CD4-positive, alpha-beta T cell treated with Interleukin-21 for 1 hour (primary cell): ENCODE measurements around the gene SOS1.
"Not testable (repeated sequence)": the region's sequence is repeated elsewhere in the genome, so short reads cannot be mapped to it uniquely, and the experiment has no call there.

Experiments used
- DNase-seq: peaks from one replicate; pipeline ENCODE4 v3.0.0-alpha.2; 2020

The SOS1 gene

DNA sequence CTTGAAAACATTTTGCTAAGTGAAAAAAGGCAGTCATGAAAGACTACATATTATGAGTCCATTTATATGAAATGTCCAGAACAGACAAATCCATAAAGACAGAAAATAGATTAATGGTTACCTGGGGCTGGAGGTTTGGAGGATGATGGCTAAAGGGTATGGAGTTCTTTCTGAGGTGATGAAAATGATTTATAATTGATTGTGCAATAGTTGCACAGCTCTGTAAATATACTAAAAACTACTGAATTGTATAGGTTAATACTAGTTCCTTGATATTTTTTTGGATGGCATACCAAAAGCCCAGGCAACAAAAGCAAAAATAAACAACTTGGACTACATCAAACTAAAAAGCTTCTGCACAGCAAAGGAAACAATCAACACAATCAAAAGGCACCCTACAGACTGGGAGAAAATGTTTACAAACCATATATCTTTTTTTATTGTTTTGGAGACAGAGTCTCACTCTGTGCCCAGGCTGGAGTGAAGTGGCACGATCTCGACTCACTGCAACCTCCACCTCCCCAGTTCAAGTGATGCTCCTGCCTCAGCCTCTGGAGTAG is 21.5 kb downstream of the SOS1 start:
- DNase-seq: no peak

DNA sequence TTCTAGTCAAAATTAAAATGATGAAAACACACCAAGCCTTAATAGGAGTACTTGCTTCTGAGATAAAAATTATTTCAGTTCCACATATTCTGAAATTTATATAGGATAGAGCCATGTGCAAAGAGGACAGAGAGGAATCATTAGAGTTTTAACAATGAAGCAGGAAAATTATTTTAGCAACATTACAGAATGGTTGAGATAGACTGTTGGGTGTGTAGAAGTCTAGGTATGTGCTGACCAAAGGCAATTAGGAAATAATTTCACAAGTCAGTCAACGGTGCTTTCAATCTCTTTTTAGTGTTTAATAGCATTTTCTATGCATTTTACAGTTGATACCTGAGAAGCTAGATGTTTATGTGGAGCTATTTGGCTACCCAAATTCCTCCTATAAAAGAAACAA is 25.2 kb downstream of the SOS1 start:
- no peak for DNase-seq

DNA sequence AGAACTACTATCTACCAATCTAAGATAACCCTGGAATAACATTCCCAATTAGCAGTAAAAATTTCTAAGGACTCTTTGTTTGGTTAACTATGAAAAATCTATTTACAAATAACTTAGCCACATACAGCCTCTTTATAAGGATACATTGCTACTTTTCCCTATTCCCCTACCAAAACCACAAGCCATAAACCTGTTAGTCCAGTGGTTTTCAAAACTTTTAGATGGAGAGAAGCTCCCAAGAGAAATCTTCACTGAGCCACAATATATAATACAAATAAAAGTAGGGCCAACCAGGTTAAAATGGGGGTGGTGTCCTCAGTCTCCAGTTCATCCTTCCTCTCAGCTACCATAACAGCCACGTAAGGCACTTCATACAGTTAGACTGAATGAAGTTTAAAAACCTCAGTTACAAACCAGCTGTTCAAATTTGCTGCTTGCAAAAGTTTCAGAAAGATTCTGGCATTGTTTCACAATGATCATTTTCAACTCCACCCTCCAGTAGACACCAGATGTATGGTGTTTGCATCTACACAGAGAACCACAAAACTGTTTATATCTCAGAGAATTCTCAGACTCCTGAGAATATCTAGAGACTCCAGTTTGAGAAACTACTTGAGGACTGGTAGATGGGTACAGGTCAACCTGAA is 26.0 kb downstream of the SOS1 start:
- DNase-seq: no peak

DNA sequence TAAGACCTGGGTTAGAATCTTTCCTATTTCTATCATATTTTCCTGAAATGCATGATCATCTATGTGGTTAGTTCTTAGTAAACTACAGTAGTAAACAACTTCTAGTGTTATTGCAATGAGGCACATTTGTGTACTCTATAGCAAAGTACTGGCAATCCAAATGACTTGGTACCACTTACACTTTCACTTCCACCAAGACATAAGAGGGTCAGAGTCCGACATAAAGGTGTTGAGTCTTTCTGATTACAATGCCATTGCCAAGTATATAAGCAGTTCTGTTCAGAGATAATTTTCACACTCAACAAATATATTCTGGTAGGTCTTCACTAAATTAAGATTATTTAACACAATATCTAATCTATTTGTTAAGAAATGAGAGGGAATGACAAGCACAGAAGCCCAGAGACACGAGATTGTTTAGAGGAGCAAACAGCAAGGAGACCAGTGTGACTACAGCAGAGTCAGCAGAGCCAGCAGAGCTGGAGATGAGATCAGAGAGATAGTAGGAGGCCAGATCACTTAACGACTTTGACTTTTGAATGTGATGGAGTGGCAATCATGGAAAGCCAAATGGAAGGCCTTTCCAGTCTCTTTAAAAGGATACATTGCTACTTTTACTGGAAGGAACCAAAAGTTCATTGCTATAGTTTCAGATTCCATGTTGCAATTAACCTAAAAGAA is 27.5 kb downstream of the SOS1 start:
- no peak for DNase-seq

DNA sequence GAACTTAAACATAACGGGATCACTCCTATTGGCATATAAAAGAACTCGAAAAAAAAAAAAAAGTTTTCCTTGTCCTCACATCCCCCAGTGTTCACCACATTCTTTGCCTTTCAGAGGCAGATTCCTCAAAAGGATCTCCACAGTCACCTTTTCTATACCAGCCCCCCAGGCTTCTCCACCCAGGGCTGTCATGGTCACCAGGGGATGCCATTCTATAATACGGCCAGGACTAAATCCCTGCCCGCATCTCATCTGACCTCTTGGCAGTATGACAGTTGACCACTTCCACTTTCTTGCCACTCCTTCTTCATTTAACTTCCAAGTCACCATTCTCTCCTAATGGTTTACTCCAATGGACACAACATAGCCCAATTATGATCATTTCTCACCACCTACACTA is 29.3 kb downstream of the SOS1 start:
- no peak for DNase-seq

DNA sequence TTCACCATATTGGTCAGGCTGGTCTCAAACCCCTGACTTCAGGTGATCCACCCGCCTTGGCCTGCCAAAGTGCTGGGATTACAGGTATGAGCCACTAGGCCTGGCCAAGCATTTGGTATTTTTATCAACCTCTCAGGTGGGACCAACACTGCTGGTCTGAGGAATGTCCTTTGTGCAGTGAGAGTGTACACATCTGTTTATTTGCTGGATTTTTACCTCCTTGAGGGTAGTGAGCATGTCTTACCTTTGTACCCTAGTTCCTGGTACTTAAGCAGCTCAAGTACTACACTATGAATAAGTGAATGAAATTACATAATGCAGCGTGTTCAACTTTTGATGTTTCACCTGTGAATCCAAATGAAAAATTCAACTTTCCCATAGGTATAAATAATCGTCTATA is 29.8 kb downstream of the SOS1 start:
- DNase-seq: no peak

DNA sequence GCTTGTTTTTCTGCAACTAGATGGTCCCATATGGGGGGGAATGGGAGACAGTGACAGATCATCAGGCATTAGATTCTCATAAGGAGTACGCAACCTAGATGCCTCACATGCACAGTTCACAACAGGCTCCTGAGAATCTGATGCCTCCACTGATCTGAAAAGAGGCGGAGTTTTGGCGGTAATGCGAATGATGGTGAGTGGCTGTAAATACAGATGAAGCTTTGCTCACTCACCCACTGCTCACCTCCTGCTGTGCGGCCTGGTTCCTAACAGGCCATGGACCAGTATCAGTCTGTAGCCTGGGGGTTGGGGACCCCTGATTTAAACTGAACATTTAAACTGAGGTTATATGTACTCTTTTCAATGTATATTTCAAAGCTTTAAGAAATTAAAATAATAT is 40.7 kb downstream of the SOS1 start:
- DNase-seq: no peak

DNA sequence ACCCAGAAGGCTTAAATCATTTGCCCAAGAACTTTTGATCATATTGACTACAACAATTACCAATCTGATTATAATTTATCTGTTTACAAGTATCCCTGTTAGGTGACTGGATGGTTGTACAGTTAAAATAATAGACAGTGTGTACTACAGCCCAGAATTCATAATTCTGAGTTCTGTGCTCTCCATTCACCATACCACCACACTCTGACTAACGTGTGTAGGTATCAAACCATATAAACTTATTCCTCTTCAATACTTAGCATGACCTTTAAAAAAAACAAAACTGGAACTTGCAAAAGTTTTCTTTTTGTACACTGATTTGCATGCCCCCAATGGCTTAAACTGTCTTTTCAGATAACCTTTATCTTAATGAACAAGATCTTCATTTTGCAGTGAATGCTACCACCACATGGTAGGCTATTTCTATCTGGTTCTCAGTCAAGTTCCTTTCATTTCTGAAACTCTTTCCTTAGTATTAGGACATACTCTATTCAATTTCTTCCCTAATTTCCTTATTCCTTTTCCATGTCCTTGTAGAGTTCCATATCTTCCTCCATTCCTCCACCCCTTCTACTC is 50.9 kb downstream of the SOS1 start:
- no peak for DNase-seq

DNA sequence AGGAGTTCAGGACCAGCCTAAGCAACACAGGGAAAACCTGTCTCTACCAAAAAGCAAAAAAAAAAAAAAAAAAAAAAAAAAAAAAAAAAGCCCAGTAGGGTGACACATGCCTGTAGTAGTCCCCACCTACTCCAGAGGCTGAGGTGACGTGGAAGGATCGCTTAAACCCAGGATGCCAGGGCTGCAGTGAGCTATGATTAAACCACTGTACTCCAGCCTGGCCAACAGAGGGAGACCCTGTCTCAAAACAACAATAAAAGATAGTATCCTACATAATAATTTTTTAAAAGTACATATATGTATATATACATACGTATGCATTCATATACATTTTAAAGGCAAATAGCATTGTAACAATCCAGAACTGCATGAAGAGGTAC is 51.7 kb downstream of the SOS1 start:
- DNase-seq: peak; percentile 16

DNA sequence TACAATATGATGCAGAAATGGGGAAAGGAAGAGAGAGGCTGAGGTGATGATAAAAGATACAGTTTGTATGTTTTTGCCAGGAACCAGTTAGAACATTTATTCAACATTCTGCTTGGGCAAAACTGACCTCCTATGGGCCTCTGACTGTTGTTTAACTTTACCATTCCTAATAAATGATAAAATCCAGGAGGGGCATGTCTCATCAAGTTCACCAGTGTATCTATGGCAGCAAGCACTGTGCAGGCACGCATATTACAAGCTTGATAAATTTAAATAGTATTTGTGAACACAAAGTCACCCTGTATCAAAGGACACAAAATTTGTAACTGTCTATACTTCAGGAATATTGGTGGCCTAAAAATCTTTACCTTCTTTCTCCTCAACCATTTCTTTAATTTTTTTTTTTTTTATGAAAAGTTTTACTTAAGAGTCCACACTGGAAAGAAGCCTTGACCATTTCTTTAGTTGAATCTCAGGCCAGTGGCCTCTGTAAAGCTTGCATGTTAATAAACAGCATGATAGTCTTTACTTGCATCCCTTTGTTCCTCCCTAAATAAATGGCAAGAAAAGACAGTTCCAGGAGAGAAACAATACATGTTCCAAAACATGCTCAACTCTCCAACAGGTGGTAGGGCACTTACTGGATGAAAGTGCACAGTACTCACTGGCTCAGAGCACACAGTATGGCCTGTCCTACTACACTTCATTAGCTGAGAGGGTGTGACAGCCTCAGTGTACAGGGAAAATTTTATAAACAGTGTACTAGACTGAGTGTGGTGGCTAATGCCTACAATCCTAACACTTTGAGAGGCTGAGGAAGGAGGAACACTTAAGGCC is 52.3 kb downstream of the SOS1 start:
- DNase-seq: no peak

DNA sequence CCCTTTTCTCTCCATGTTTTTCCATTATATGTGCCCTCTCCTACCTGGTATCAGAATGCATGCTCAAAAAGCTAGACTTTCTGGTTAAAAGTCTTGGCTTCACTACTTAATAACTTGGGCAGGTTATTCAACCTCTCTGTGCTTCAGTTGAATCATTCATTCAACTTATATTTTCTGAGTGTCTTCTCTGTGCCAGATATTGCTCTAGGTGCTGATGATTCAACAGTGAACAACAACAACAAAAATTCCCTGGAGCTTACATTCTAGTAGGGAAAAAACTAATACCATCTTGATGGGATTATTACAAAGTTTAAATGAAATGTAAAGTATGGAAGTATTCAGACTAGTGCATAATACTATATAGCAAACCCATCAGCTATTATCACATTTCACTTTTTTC is 55.2 kb downstream of the SOS1 start:
- DNase-seq: no peak

DNA sequence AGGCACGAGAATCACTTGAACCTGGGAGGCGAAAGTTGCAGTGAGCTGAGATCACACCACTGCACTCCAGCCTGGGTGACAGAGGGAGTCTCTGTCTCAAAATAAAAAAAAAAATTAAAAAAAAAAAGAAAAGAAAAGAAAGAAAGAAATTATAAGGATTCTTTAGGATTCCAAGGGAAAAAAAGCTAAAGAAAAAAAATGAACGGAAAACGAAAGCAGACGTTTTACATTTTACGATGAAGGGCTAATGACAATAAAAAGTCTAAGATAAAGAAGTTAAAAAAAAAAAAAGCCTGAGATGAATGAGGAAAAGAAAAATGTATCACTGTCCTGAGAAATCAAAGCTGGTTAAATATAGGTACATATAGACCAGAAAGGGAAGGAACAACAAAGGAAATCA is 58.5 kb downstream of the SOS1 start:
- no peak for DNase-seq

DNA sequence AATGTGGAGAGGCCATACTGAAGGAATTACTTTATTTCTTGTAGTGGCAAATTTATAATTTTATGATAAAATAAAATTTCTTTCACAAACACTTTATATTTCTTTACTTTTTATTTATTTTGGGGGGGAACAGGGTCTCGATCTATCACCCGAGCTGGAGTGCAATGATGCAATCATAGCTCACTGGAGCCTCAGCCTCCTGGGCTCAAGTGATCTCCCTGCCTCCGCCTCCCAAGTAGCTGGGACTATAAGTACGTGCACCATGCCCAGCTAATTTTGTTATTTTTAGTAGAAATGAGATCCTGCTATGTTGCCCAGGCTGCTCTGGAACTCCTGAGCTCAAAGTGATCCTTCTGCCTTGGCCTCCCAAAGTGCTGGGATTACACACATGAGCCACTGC is 59.6 kb downstream of the SOS1 start:
- DNase-seq: no peak

DNA sequence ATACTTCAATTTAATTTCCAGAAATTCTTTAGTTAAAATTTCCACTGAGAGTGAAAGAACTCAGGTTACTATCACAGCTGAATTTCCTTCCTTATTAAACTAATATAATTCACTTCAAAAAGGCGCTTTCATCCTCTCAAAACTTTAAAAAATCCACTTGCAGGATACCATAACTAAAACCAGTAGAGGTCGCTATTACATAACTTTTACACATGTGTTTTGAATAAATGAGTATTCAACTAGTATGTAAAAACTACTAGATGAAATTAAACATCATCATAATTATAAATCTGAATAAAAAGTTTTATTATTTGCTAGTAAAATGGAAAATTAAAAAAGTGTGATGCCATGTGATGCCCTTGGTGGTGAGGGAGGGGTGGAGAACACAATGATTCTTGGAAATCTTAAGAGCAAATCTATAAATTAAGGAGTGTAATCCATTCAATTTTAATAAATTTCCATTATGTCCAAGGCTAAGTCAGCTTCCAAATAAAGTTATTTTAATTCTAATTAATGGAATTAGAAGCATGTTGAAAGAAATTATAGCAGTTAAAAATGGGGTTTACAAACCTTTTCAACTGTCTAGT is 61.4 kb downstream of the SOS1 start:
- DNase-seq: peak; percentile 73

DNA sequence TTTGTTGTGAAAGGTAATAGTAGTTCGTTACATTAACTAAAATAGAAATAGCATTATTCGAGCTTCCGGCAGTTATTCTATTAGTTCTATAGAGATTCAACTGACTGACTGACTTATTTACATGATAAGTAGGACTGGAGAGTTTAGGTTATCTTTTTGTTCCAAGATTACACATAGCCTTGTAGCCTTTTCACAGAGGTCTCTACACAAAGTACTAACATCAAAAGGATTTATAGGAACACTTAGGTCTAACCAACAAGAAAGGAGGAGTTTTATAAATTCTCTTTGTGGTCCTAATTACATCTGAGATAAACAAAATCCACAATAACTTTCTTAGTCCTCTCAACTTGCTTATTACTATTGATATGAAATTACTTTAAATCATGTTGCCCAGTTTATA is 62.8 kb downstream of the SOS1 start:
- DNase-seq: no peak

DNA sequence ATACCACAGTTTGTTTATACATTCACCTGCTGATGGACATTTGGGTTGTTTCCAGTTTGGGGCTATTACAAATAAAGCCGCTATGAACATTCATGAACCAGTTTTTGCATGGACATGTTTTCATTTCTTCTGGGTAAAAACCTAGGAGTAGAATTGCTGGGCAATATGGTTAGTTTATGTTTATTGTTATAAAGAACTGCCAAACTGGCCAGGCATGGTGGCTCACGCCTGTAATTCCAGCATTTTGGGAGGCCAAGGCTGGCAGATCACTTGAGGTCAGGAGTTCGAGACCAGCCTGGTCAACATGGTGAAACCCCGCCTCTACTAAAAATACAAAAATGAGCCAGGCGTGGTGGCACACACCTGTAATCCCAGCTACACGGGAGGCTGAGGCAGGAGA is 68.2 kb downstream of the SOS1 start:
- not testable (repeated sequence) for DNase-seq

DNA sequence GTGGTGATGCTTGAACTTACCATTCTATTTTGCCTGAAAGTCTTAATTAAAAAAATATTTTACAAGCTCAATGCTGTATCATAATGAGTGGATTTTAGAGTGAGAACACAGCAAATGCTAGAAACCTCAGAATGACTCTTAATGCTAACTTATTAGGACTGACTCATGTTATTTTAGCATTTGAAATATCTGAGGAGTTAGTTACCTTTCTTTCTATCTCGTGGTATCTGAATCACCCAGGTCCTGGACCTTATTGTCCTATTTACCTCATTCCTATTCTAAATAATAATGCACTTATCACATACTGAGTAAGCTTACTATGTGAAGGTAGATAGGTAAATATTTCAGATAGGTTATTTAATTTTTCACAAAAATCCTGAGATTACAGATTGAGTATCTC is 70.7 kb downstream of the SOS1 start:
- no peak for DNase-seq

DNA sequence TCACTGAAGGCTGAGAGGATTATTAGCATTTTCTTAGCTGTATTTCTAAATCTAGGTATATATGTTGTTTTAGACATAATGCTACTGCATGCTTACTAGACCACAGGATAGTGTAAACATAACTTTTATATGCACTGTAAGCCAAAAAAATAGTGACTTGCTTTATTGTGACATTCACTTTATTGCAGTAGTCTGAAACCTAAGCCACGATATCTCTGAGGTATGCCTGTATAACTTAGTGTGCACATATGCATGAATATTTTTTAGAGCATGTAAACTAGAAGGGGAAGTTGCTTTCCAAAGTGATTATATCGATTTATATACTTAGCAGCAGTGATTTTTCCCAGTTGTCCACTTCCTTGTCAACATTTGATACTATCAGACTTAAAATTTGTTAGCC is 81.8 kb downstream of the SOS1 start:
- DNase-seq: no peak

DNA sequence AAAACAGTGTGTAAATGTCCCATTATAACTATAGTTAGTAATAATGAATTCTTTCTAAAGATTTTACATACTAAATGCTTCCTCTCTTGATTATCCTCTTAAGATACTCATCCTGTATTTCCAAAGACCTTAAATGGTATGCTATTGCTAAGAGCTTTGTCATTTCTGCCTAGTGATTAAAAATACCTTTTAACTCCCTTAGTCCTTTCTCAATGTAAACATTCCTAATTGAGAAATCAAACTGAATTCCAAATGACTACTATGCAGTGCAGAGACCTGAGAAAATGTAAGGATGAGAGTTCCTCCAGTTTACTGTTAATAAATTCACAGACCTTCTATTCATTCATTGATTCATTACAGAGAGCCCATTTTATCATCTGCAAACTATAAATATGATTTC is 86.9 kb downstream of the SOS1 start:
- no peak for DNase-seq

DNA sequence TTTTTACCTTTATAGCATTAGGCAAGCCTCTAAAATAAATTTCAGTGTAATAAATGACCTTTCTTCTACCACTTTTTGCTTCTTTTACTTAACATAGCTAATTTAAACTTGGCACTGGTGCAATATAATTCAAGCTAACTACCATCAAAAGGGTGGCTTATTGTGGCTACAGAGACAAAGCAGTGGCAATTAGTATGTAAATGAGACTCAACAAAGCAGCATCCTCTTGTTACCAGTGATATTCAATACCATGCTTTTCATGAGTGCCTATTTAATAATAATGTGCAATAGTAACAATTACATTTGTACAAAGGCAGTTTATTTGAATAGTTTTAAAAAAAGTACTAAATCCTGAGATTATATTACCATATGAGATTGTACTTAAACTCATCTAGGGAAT is 93.4 kb downstream of the SOS1 start:
- no peak for DNase-seq

DNA sequence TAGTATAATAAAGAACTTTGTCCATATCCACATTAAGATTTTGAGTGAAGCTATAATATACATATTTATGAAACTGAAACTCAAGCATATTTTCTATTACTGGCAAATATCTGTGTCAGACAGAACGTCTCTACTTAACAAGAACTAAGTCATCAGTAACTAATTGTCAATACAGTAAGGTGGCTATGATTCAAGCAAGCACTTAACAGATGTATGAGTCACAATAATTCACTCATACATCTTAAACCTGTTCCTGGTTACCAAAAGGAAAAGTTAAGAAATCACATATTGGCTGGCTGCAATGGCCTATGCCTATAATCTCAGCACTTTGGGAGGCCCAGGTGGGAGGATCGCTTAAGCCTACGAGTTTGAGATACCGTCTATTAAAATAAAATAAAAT is 96.0 kb downstream of the SOS1 start:
- no peak for DNase-seq

DNA sequence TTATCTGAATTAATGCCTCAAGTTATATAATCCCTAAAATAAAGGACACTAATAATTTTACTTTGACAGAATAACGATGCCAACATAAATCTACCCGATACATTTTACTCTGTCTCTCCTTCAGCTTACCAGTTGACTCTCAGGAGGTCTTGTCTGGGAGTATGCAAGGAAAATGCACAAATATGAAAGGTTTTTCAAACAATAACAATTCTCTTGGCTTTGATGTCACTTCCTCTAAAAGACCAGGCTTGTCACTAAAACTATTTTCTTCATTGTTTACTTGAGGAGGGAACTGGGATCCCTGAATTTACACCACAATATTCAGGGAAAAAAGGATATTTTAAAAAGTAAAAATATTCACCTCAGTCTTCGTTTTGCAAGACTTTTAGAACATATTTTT is 97.2 kb downstream of the SOS1 start:
- no peak for DNase-seq

DNA sequence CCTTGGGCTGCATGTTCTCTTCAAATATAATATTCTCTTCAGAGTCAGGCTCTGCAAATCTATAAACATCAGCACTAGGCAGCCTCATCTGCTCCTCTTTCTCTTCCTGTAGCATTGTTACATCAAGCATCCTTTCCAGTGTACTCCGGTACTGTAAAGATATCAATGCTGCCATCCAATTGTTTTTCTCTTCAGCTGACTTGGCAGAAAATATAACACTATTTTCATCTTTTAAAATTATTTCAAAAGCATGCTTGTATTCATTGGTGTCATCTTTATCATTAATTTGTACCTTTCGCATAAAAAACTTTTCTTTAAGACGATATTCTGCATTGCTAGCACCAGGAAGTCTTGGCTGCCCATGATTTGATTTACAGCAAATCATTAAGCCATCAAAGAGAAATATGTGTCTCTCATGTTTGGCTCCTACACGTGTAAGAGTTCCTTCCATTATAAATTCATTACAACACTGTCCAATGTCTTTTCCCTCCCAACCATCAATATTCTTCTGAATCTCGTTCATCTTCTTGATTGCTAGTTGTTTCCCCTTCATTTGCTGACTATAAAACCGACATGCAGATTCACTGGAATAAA is 98.1 kb downstream of the SOS1 start:
- DNase-seq: no peak
